SK-N-SH treated with all-trans-retinoic acid at 6 μM for 48 hours (cell line): ENCODE measurements around the gene CD48.

Source experiments
- ATAC-seq: fragments of 200-7000 bp; cut with Tn5 transposase; 3 replicates; pipeline ENCODE4 v1.9.1; 2020; ENCODE audit warnings: mild to moderate bottlenecking, moderate library complexity
- ARNTL ChIP-seq: fragments of 450-650 bp; formaldehyde crosslinking; IDR thresholded peaks from 2 replicates; pipeline ENCODE4 v1.5.0; 2020; ENCODE audit warnings: low read depth, mild to moderate bottlenecking, moderate library complexity, borderline replicate concordance
- BACH2 ChIP-seq: fragments of 250-450 bp; sonication (Bioruptor Pico); IDR thresholded peaks from 2 replicates; pipeline ENCODE4 v1.9.0; 2021; ENCODE audit warnings: mild to moderate bottlenecking, borderline replicate concordance
- CREB5 ChIP-seq: fragments of 250-450 bp; sonication (Bioruptor Pico); IDR thresholded peaks from 2 replicates; pipeline ENCODE4 v1.5.1; 2020; ENCODE audit warnings: low read depth, mild to moderate bottlenecking, moderate library complexity
- CSRNP3 ChIP-seq: fragments of 250-450 bp; sonication (Bioruptor Pico); IDR thresholded peaks from 2 replicates; pipeline ENCODE4 v1.5.1; 2021; ENCODE audit warnings: mild to moderate bottlenecking, moderate library complexity
- ESRRG ChIP-seq: fragments of 250-450 bp; sonication (Bioruptor Pico); IDR thresholded peaks from 2 replicates; pipeline ENCODE4 v1.6.1; 2021; ENCODE audit warnings: mild to moderate bottlenecking
- GLIS3 ChIP-seq: fragments of 250-450 bp; sonication (Bioruptor Pico); IDR thresholded peaks from 2 replicates; pipeline ENCODE4 v1.5.0; 2020; ENCODE audit warnings: mild to moderate bottlenecking, moderate library complexity
- OSR1 ChIP-seq: fragments of 250-450 bp; sonication (Bioruptor Pico); IDR thresholded peaks from 2 replicates; pipeline ENCODE4 v1.8.0; 2022; ENCODE audit warnings: moderate library complexity, mild to moderate bottlenecking, inconsistent platforms
- POU6F1 ChIP-seq: fragments of 250-450 bp; sonication (Bioruptor Pico); IDR thresholded peaks from 2 replicates; pipeline ENCODE4 v1.8.0; 2021; ENCODE audit warnings: low read depth, mild to moderate bottlenecking, moderate library complexity, borderline replicate concordance
- PPARA ChIP-seq: fragments of 250-450 bp; sonication (Bioruptor Pico); IDR thresholded peaks from 2 replicates; pipeline ENCODE4 v1.5.0; 2020; ENCODE audit warnings: mild to moderate bottlenecking, borderline replicate concordance
- RARB ChIP-seq: fragments of 250-450 bp; sonication (Bioruptor Pico); IDR thresholded peaks from 2 replicates; pipeline ENCODE4 v1.8.0; 2021; ENCODE audit warnings: mild to moderate bottlenecking, moderate library complexity
- SNAI2 ChIP-seq: fragments of 250-450 bp; sonication (Bioruptor Pico); IDR thresholded peaks from 2 replicates; pipeline ENCODE4 v1.5.0; 2020; ENCODE audit warnings: mild to moderate bottlenecking, moderate library complexity
- TCF4 ChIP-seq: fragments of 250-450 bp; sonication (Bioruptor Pico); IDR thresholded peaks from 2 replicates; pipeline ENCODE4 v1.8.0; 2021; ENCODE audit warnings: mild to moderate bottlenecking, moderate library complexity, borderline replicate concordance
- TSHZ2 ChIP-seq: fragments of 250-450 bp; sonication (Bioruptor Pico); IDR thresholded peaks from 2 replicates; pipeline ENCODE4 v1.5.0; 2020; ENCODE audit warnings: mild to moderate bottlenecking, moderate library complexity
- ZC3H10 ChIP-seq: fragments of 250-450 bp; sonication (Bioruptor Pico); IDR thresholded peaks from 2 replicates; pipeline ENCODE4 v1.5.1; 2021; ENCODE audit warnings: mild to moderate bottlenecking, moderate library complexity
- ZFP3 ChIP-seq: fragments of 250-450 bp; sonication (Bioruptor Pico); IDR thresholded peaks from 2 replicates; pipeline ENCODE4 v1.5.0; 2020; ENCODE audit warnings: mild to moderate bottlenecking, moderate library complexity
- ZFP30 ChIP-seq: fragments of 450-650 bp; formaldehyde crosslinking; IDR thresholded peaks from 2 replicates; pipeline ENCODE4 v1.5.0; 2022; ENCODE audit warnings: mild to moderate bottlenecking, moderate library complexity
- ZNF565 ChIP-seq: fragments of 450-650 bp; formaldehyde crosslinking; conservative IDR thresholded peaks from 2 replicates; pipeline ENCODE4 v1.5.0; 2020; ENCODE audit warnings: low read depth, mild to moderate bottlenecking, moderate library complexity
- ZNF70 ChIP-seq: fragments of 450-650 bp; formaldehyde crosslinking; IDR thresholded peaks from 2 replicates; pipeline ENCODE4 v1.5.0; 2020; ENCODE audit warnings: mild to moderate bottlenecking, moderate library complexity

Gene CD48

GRCh38 chr1:160741092-160741501 is 29.5 kb upstream of the CD48 start:
- TF ChIP-seq PPARA (no peak), GLIS3 (CRISPR knock-in tag) (no peak), ESRRG (CRISPR knock-in tag) (no peak), RARB (no peak), TSHZ2 (CRISPR knock-in tag) (no peak), ZFP30 (no peak), ZNF565 (CRISPR knock-in tag) (no peak), TCF4 (CRISPR knock-in tag) (no peak), ARNTL (CRISPR knock-in tag) (no peak), ZC3H10 (no peak)
- ATAC-seq, result no peak

- TF ChIP-seq ZNF70 (no peak), PPARA (no peak), CSRNP3 (no peak), ARNTL (CRISPR knock-in tag) (no peak), ZNF565 (CRISPR knock-in tag) (no peak), POU6F1 (CRISPR knock-in tag) (no peak), TCF4 (CRISPR knock-in tag) (no peak), BACH2 (CRISPR knock-in tag) (no peak), CREB5 (CRISPR knock-in tag) (no peak), SNAI2 (CRISPR knock-in tag) (no peak)
- ATAC-seq, result no peak
Measured at GRCh38 chr1:160740133-160740688, 28.6 kb upstream of the CD48 start.

- no peak for ATAC-seq
- no peak for TF ChIP-seq OSR1
- no peak for TF ChIP-seq PPARA
- TF ChIP-seq ZNF70, result no peak
- TF ChIP-seq ZFP3, result no peak
Measured at GRCh38 chr1:160739098-160739511, 27.5 kb upstream of the CD48 start, which contains the start of gene SLAMF7. Gene SLAMF7 (plus strand): TSS chr1:160739247. CDS start chr1:160739302, 55 bp downstream.

- ATAC-seq, result no peak
- TF ChIP-seq CSRNP3 (no peak), TCF4 (CRISPR knock-in tag) (no peak), TSHZ2 (CRISPR knock-in tag) (no peak)
Measured at GRCh38 chr1:160738271-160738670, 26.6 kb upstream of the CD48 start.
